ENCODE data around the gene NR1H4.
"Not testable (repeated sequence)": the region's sequence is repeated elsewhere in the genome, so short reads cannot be mapped to it uniquely, and the experiment has no call there.

Gene NR1H4

DNA sequence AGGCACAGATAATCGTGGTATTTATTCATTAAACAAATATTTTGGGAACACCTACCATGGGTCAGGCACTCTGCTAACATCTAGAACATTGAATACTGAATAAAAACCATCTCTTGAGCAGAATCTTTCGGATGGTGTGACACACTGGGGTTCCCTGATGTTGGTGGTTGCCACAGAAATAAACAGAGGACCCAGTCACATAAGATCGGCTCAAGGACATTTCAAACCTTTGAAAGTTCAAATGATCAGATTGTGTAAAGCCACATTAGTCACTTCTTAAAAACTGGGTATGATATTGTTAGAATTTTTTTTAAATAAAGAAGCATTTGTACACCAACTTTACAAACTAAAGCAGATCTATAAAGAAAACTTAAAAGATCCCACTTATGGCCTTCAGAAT, 39.0 kb downstream of the NR1H4 start:
- no peak for DNase-seq (ENCODE audit: low read depth in 2 of 2)

DNA sequence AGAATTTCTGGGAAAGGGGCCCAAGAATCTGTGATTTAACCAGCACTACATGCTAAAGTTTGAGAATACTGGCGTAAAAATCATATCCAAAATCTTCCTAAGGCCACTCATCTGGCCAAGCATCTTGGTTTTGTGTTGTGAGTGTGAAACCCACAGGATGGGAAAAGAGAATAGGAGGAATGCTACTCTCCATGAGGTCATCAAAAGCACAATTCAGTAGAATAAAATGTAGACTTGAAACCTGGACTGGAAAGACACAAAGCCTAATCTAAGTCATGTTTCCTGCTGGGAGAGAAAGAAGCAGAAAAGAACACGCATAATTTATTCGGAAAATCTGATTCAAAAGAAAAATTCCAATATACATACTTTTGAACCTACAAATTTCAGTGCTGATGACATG, 42.3 kb downstream of the NR1H4 start:
- DNase-seq (ENCODE audit: low read depth in 2 of 2) = no peak

DNA sequence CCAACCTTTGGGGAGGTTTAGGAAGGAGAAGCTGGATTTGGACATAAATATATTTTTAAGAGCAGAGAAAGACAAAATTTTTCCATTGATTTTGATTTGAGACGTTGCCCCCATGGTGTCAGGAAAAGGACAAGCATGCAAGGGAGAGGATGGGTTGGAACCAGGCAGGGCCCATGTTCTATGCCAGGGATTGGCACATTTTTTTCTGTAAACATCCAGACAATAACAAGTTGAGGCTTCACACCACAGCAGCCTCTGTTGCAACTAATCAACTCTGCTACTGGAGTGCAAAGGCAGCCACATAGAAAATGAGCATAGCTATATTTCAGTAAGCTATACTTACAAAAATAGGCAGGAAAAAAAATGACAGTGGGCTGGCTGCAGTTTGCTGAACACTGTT, 44.7 kb downstream of the NR1H4 start:
- no peak for DNase-seq (ENCODE audit: low read depth in 2 of 2)

DNA sequence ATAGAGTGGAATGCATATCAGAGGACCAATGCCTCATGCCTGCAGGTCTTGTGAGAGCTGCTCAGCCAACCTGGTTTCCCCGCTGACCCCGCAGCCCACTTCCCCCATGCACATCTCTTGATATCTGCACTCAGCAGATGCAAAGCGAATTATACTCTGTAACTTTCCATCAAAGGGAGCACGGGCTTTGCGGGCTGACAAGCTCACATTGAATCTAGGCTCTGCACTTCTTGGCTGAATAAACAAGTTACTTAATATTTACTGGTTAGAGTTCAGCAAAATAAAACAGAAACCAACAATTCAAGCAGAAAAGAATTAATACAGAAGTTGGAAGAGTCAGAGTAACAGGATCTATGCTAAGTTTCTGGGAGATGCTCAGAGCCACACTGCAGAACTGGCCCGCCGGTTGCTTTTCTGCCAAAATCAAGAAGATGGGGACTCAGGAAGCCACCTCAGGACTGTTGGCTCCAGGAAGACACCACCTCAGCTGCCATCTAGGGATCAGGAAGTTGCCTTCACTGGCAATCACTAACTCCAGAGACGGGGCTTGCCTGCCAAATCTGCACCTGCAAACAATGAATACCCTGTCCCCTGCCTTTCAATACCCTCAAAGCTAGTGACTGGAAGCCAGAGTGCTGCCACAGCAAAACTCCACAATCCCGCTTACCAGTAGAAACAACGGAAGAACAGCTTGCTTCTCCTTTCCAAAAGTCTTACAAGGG, 46.5 kb downstream of the NR1H4 start:
- DNase-seq (ENCODE audit: low read depth in 2 of 2) = no peak

DNA sequence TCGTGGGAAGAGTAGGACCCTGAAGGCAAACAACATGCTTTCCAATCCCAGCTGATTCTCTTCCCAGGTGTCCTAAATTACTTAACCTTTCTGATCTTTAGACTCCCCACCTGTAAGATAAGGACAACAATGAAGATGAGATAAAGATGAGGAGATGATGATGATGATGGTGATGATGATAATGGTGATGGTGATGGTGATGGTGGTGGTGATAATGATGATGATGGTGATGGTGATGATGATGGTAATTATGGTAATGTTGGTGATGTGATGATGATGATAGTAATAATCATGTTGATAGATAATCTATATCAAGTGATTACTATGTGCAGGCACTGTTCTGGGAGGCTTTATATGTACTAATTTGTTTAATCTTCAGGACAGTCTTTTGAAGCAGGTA, 48.3 kb downstream of the NR1H4 start:
- DNase-seq (ENCODE audit: low read depth in 2 of 2) = no peak

DNA sequence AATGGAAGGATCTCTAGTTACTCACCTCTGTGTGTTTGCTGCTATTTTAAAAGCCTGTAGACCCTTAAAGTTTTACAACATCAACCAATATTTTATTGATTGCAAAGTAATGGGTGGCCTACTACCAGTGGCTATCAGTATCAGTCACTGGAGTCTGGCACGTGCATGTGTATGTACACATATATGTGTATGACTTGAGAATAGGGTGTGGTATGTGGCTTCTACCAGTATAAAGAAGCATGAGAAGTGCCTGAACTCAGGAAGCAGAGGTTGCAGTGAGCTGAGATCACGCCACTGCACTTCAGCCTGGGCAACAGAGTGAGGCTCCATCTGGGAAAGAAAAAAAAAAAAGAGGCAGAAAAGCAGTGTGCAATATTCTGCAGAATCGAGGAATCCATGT, 54.4 kb downstream of the NR1H4 start:
- no peak for DNase-seq (ENCODE audit: low read depth in 2 of 2)

DNA sequence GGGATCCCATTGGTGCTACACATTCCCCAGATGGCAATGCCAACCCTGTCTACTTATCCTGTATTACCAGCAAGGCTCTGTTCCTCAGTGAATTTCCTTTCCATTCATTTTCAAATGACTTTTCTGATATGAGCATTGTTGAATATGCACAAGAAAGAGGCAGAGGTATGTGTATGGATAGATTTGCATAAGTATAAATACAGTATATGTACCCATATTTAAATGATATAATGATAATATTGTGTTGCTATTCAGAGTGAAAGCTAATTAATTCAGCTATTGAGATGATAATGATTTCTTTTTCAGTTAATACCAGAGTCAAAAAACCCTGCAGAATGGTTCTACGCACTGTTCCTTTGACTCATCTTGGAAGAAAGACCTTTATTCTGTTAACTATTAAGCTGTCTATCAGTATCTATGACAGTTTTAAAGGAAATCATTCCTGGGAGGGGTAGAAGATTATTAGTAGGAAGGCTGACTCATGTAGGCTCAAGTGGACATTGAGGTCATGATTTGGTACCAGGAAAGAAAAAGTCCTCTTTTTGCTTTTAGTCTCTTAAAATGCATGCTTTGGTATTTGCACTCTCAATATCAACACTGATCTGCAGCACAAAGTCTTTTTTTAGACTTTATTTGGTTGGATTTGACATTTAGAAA, 54.9 kb downstream of the NR1H4 start:
- DNase-seq (ENCODE audit: low read depth in 2 of 2) = no peak

DNA sequence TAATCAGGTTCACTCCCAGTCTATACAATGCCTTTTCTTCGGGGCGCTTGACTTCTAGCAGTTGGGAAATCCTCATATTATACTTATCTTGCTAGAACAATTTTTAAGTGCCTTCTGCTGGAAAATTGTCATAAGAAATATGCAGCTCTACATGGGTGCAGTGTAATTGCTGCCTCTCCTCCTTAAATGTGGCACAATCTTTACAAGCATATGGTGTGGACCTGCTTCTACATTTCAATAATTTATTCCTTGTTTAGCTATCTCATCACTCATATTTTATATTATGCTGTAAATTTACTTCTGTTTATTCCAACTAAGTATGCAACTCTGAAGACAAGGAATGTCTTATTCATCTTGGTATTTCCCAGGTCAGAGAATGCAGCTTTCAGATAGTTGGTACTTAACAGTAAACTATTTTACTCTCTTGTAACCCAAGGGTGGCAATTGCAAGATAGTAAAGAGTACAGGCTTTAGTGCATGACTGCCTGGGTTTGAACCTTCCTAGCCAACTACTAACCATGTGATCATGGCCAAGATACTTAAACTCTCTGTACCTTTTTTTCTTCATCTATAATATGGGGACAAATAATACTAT, 56.2 kb downstream of the NR1H4 start:
- no peak for DNase-seq (ENCODE audit: low read depth in 2 of 2)

DNA sequence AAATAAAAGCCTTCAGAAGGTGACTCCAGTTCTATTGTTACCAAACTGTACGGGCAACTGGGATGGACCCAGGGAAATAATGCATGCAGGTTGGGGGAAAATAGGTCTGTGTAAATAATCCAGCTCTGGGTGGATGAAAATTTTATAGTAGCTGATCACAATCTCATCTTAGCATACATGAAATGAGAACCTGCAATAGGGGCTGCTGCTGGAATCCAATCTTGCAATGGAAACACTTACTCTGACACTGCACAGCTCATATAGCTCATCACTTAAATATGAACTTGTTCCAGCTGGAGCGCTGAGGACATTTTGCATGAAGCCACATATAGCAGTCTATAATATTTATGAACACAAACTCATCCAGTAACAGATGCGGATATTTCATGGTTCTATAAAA, 59.7 kb downstream of the NR1H4 start:
- DNase-seq (ENCODE audit: low read depth in 2 of 2) = no peak

DNA sequence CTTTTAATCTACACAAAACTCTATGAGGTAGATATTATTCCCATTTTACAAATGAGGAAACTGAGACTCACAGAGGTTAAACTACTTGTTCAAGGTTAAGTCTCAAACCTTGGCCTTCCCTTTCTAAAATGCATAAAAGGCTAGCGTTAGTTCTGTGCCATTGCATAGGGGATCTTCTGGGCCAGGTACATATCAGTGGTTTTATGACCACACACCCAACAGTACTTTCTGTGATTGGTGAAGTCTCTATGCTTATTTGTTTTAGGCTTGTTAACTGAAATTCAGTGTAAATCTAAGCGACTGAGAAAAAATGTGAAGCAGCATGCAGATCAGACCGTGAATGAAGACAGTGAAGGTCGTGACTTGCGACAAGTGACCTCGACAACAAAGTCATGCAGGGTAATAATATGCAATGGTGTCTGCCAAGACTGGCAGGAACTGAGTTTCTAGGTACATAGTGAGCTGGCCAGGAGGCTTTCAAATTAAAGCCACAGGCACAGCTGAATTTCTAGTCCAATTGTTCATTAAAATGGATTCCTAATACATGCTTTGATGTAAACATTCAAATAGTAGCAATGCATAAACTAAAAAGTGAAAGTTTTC, 61.1 kb downstream of the NR1H4 start:
- DNase-seq (ENCODE audit: low read depth in 2 of 2) = no peak

DNA sequence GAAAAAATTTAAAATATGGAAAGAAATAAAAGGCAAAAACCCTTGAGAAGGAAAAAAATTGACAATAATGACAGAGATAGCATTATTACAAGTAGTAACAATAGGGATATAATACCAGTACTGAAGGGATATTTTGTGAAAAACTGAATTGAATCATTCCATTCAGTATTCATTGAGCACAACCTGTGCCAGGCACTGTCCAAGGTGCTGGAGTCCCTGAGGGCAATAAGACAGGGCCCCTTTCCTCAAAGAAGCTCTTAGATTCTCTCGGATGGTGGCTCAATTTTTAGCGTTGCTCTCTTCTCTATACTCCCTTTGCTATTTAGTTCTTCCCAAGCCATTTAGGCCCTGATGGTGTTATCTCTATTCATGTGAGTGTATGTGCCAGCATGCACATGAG, 65.5 kb downstream of the NR1H4 start:
- no peak for DNase-seq (ENCODE audit: low read depth in 2 of 2)

DNA sequence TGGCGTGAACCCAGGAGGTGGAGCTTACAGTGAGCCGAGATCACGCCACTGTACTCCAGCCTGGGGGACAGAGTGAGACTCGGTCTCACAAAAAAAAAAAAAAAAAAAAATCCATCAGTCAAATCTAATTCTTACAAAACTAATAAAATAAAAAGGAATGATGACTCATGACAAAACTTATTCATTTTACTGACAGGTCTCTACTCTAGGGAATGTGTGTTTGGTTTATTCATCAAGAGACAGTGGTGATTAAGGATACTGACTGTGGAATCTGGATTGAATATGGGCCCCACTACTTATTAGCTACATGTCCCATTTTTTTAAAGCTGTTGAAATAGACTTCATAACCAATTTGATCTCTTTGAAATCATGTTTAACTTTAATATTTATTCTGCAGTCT, 70.5 kb downstream of the NR1H4 start:
- no peak for DNase-seq (ENCODE audit: low read depth in 2 of 2)

DNA sequence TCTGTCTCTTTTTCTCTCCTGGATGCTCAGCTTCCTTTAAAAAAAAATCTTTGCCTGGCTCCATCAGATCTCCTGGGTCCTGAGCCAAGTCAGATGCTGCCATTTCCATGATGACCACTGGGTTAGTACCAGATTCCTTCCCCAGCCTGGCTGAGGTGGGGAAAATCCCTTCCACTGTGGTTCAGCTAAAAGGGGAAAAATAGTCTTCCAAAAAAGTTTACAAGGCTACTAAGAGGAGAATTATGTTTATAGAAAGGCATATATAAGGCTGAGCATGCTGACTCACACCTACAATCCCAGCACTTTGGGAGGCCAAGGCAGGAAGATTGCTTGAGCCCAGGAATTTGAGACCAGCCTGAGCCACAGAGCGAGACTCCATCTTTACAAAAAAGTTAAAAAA, 71.4 kb downstream of the NR1H4 start:
- no peak for DNase-seq (ENCODE audit: low read depth in 2 of 2)

DNA sequence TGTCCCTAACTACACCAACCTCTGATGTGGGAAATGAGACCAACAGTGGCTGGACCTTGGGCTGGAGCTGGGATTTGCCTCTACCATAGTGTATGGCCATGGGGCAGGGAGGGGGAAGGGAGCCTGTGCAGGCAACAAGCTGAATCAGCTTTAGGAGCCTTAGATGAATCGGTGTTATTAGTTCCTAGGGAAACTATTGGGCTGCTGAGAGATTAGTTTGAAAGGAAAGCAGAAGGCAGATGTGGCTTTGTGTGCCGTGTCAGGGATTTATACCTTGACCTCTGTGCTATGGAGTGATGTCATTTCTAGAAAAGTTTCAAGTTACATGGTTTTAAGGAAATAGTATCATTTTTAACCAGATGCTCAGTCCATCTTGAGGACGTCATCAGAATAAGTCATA, 80.3 kb downstream of the NR1H4 start:
- DNase-seq (ENCODE audit: low read depth in 2 of 2) = no peak

DNA sequence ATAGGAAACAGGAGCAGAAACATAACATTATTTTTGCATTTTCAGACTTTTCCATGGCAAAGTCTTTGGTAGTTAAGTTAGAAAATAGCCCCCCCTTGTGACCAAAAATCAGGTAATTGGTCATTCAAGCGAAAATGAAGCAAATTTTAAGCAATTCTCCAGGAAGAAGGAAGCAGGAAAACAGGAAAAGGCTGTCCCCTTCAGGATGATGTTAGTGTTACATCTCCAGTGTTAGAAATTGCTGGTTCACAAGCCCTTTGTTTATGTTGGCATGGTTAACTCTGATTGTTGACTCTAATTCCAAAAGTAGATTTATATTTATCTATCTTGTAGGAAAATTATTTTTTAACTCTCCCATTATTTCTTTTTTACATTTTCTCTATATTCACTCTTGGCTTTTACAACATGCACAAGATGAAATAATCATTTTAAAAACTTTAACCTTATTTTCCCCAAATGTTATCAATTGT, 81.0 kb downstream of the NR1H4 start:
- no peak for DNase-seq (ENCODE audit: low read depth in 2 of 2)

DNA sequence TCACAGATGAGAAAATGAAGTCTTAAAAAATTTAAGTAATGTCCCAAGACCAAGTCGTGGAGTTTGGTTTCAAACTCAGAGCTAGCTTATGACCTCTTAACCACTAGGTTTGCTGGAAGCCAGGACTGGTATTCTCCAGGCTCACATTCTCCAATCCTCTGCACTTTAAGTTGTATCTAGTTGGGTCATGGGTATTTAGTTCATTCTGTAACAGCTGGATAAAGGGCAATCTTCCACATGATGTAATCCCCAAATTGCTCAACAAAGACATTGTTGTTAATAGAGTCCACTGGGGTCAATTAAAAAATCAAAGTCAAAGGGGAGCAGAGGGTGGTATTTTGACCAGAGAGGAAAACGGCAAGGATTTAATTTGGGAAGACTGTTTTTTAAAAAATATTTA, 82.1 kb downstream of the NR1H4 start:
- DNase-seq (ENCODE audit: low read depth in 2 of 2) = no peak

DNA sequence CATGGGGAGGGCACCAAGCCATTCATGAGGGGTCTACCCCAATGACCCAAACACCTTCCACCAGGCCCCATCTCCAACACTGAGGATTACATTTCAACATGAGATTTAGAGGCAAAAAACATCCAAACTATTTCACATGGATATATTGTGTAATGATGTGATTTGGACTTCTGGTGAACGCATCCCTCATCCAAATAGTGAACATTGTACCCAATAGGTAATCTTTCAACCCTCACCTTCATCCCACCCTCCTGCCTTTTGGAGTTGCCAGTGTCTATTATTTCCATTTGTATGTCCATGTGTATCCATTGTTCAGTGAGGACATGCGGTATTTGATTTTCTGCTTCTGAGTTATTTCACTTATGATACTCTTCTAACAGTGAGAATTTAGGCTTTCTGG, 83.7 kb downstream of the NR1H4 start:
- no peak for DNase-seq (ENCODE audit: low read depth in 2 of 2)

DNA sequence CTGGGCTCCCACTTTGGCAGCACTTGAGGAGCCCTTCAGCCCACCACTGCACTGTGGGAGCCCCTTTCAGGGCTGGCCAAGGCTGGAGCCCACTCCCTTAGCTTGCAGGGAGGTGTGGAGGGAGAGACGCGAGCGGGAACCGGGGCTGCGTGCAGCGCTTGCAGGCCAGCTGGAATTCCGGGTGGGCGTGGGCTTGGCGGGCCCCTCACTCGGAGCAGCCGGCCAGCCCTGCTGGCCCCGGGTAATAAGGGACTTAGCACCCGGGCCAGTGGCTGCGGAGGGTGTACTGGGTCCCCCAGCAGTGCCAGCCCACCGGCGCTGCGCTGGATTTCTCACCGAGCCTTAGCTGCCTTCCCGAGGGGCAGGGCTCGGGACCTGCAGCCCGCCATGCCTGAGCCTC, 85.6 kb downstream of the NR1H4 start:
- not testable (repeated sequence) for DNase-seq (ENCODE audit: low read depth in 2 of 2)

DNA sequence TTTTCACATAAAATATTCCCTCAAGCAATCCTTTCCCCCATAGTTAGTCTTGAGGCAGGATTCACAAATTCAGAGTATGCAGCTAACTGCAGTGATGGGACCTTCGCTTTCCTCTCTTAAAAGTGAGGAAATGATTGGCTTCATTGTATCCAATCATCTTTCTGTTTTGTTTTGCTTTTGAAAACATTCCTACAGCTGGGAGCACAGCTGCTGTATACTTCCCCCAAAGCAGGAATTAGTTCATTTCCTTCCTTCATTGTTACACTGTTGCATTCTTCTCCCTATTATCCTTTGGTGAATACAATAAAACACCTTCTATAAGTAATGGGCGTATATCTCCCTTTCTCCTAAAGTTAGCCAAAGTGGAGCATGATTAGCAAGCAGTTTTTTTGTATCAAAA, 90.4 kb downstream of the NR1H4 start:
- DNase-seq (ENCODE audit: low read depth in 2 of 2) = no peak

DNA sequence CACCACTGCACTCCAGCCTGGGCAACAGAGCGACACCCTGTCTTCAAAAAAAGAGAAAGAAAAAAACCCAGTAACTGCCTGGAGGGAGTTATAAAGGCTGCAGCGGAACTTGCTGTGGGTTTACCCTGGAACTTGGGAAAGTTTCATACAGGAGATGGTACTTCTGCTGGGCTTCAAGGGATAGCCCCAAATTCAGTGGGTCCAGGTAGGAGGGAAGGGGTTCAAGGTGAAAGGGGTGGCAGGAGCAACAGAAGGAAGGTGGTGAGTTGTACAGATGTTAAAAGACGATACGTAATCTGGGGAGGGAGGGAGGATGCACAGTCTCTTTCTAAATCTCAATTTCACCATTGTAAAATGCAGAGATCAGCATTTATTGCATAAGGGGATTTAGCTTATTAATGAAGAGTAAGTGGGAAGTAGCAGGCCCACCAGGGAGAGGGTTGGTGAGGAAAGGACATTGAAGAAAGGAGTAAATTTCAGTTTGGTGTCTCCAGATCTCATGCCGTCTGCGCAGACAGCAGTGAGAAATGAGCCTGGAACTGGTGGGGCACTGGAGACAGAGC, 91.3 kb downstream of the NR1H4 start:
- no peak for DNase-seq (ENCODE audit: low read depth in 2 of 2)

DNA sequence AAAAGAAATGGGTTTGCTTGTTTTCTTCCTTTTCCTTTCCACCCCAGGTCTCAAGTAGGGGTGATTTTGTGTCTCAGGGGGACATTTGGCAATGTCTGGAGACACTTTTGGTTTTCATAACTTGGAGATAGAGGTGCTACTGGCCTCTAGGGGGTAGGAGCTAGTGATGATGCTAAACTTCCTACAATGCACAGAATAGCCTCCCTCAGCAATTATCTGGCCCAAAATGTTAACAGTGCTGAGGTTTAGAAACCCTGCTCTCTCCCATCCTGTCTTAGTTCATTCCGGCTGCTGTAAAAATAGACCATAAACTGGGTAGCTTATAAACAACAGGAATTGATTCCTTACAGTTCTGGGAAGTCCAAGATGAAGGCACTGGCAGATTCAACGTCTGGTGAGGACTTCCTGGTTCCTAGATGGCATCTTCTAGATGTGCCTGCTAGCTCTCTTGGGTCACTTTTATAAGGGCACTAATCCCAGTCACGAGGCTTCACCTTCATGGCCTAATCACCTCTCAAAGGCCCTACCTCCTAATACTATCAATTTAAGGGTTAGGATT, 92.4 kb downstream of the NR1H4 start:
- DNase-seq (ENCODE audit: low read depth in 2 of 2) = no peak
